Sigmoid colon (tissue), 7 donors: ENCODE results near the gene TLR1. TPM values are rescaled to one million over a fixed set of nuclear protein-coding genes. Genes with fewer than 3 reads are reported as not detected.

Experiments used
- DNase-seq: peaks from one replicate; pipeline ENCODE4 v3.0.0-alpha.2; 2019
- H3K27ac ChIP-seq, 4 donors: fragments of 200-600 bp; sonication (generic); one replicate each; pipeline ENCODE4 v1.5.1; 2016 to 2019; ENCODE audit warnings: mild to moderate bottlenecking in 1 of 4
- H3K27me3 ChIP-seq, 3 donors: fragments of 200-600 bp; sonication (generic); one replicate each; pipeline ENCODE4 v1.5.1; 2019; ENCODE audit warnings: mild to moderate bottlenecking in 1 of 3
- H3K36me3 ChIP-seq, 4 donors: fragments of 200-600 bp; sonication (generic); one replicate each; pipeline ENCODE4 v1.5.1; 2016 to 2019
- H3K4me1 ChIP-seq, 4 donors: fragments of 200-600 bp; sonication (generic); one replicate each; pipeline ENCODE4 v1.5.1; 2017 to 2019
- H3K4me3 ChIP-seq, 4 donors: fragments of 200-600 bp; sonication (generic); one replicate each; pipeline ENCODE4 v1.5.1; 2017 to 2019; ENCODE audit warnings: mild to moderate bottlenecking in 2 of 4, moderate library complexity in 1 of 4
- H3K9me3 ChIP-seq, 4 donors: fragments of 200-600 bp in 3 of 4; sonication (generic) in 3 of 4; one replicate each; pipeline versions ENCODE4 v1.5.1 to v1.6.1; 2013 to 2019
- EP300 ChIP-seq, 4 donors: sonication (generic); formaldehyde crosslinking; IDR thresholded peaks; one replicate each; pipeline ENCODE4 v1.6.1; 2017; ENCODE audit warnings: antibody characterized with exemption in 4 of 4
- POLR2A ChIP-seq, 2 donors: fragments of 450-650 bp; IDR thresholded peaks; one replicate each; pipeline ENCODE4 v1.6.1; 2016; ENCODE audit warnings: antibody characterized with exemption in 2 of 2, mild to moderate bottlenecking in 2 of 2, moderate library complexity in 2 of 2
- POLR2AphosphoS5 ChIP-seq, 4 donors: sonication (generic); formaldehyde crosslinking; IDR thresholded peaks; one replicate each; pipeline ENCODE4 v1.6.1; 2017; ENCODE audit warnings: antibody characterized with exemption in 4 of 4
- intact Hi-C: fragments of 100-400 bp; cut with DNase I; formaldehyde crosslinking; loops from one replicate; pipeline ENCODE4 v1.15.1; 2023
- polyA plus RNA-seq, 3 donors: library from polyadenylated mRNA; stranded (reverse); fragments of 200-250 nt; gene quantifications; one replicate each; pipeline ENCODE4 v1.2.3, GENCODE V29; 2013
- small RNA-seq, 3 donors: library from RNA; depleted of rRNA; stranded (forward); fragments of <200 nt; gene quantifications; one replicate each; pipeline ENCODE3, GENCODE V24; 2016
- total RNA-seq, 4 donors: library from RNA; depleted of rRNA; stranded (reverse); fragments of >200 nt; gene quantifications; one replicate each; pipeline ENCODE4 v1.1.0, GENCODE V29; 2016
- TF ChIP-seq, protein P1 (sequence below), 4 experiments: fragments of 450-650 bp in 3 of 4; fragments of 200-600 bp in 1 of 4; IDR thresholded peaks; one replicate each; pipeline ENCODE4 v1.5.1; 2016 to 2019; ENCODE audit warnings: antibody characterized with exemption in 4 of 4, mild to moderate bottlenecking in 3 of 4, moderate library complexity in 2 of 4
- donor health status: healthy with polysubstance abuse.
- donor health status: Bipolar disorder and iron deficiency.
- donor health status: healthy.

Gene TLR1
- total and polyA plus RNA-seq, 7 donors, result 1.8 to 15.7 (median 8.7) TPM

DNA sequence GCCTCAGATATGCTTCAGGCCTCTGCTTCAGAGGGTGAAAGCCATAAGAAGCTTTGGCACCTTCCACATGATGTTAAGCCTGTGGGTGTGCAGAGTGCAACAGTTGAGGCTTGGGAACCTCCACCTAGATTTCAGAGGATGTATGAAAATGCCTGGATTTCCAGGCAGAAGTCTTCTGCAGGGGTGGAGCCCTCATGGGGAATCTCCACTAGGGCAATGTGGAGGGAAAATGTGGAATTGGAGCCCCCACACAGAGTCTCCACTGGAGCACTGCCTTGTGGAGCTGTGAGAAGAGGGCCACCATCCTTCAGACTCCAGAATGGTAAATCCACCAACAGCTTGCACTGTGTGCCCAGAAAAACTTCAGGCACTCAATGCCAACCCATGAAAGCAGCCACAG is 57.0 kb downstream of the TLR1 start:
- Histone ChIP-seq H3K4me1 (peaks cover 0 to 11% (median 4%) of the 10 kb centered on the region in 4 donors), H3K27me3 (no peaks in the 10 kb centered on the region), H3K4me3 (no peak overlapping the region), H3K36me3 (no peaks in the 10 kb centered on the region), H3K9me3 (peaks cover 0 to 5% (median 0%) of the 10 kb centered on the region in 4 donors), H3K27ac (no peak overlapping the region)
- intact Hi-C loops, result no loop called here
- TF ChIP-seq, protein P1, sequence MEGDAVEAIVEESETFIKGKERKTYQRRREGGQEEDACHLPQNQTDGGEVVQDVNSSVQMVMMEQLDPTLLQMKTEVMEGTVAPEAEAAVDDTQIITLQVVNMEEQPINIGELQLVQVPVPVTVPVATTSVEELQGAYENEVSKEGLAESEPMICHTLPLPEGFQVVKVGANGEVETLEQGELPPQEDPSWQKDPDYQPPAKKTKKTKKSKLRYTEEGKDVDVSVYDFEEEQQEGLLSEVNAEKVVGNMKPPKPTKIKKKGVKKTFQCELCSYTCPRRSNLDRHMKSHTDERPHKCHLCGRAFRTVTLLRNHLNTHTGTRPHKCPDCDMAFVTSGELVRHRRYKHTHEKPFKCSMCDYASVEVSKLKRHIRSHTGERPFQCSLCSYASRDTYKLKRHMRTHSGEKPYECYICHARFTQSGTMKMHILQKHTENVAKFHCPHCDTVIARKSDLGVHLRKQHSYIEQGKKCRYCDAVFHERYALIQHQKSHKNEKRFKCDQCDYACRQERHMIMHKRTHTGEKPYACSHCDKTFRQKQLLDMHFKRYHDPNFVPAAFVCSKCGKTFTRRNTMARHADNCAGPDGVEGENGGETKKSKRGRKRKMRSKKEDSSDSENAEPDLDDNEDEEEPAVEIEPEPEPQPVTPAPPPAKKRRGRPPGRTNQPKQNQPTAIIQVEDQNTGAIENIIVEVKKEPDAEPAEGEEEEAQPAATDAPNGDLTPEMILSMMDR (IDR thresholded peaks at IDR 0.05), result no peak
- TF ChIP-seq EP300 (IDR thresholded peaks at IDR 0.05), result no peak
- TF ChIP-seq POLR2AphosphoS5 (IDR thresholded peaks at IDR 0.05), result no peak
- TF ChIP-seq POLR2A (IDR thresholded peaks at IDR 0.05), result no peak
- no peak for DNase-seq

Small RNAs within 50 kb of the gene (small RNA-seq; reads per million reads assigned to genes)
- 0 reads per million in 3 donors for gene RNA5SP158

Other genes with a start within 250 kb of the TLR1 start
- gene KLF3, start 140.6 kb downstream of the TLR1 start, total RNA-seq, result 10 to 100 TPM; 29.2 to 43.5 (median 38.0) TPM
- 10 to 100 TPM; 38.6 to 64.0 (median 48.6) TPM for gene KLF3, start 140.6 kb downstream of the TLR1 start, polyA plus RNA-seq
- gene TLR10, start 21.8 kb downstream of the TLR1 start, total RNA-seq, result under 1 TPM in 3 of 4 donors, not detected in 1; under 0.01 to 0.27 (median 0.16) TPM
- gene TLR10, start 21.8 kb downstream of the TLR1 start, polyA plus RNA-seq, result 1 to 10 TPM in 1 of 3 donors, under 1 TPM in 1, not detected in 1; under 0.01 to 6.8 TPM
- gene TLR6, start 52.0 kb upstream of the TLR1 start, total RNA-seq, result 1 to 10 TPM; 1.5 to 4.1 (median 2.9) TPM
- gene TLR6, start 52.0 kb upstream of the TLR1 start, polyA plus RNA-seq, result 1 to 10 TPM in 1 of 3 donors, under 1 TPM in 2; 0.60 to 3.2 (median 0.92) TPM
- gene FAM114A1, start 63.0 kb upstream of the TLR1 start, total RNA-seq, result 100 to 1,000 TPM; 120 to 189 (median 134) TPM
- gene FAM114A1, start 63.0 kb upstream of the TLR1 start, polyA plus RNA-seq, result 10 to 100 TPM; 24.7 to 49.5 (median 46.2) TPM
- gene TMEM156, start 227.6 kb upstream of the TLR1 start, total RNA-seq, result under 1 TPM in 1 of 4 donors, not detected in 3; 0.66 TPM
- 1 to 10 TPM in 2 of 3 donors, not detected in 1; 6.5 to 9.1 TPM for gene TMEM156, start 227.6 kb upstream of the TLR1 start, polyA plus RNA-seq